B cell (primary cell): ENCODE results near the gene ST6GALNAC2.

ENCODE experiments used
- CTCF ChIP-seq: fragments of 200-600 bp; IDR thresholded peaks from one replicate; pipeline ENCODE4 v1.8.0; 2022; ENCODE audit warnings: antibody characterized with exemption, mild to moderate bottlenecking
- EZH2 ChIP-seq: IDR thresholded peaks from 2 replicates; pipeline ENCODE4 v1.6.1; 2012; ENCODE audit warnings: borderline replicate concordance, low read depth, mild to moderate bottlenecking, moderate library complexity, low read length; ENCODE audit not compliant: insufficient read depth, poor library complexity, severe bottlenecking

GRCh38 chr17:76540381-76541300, 45.0 kb downstream of the ST6GALNAC2 start:
- TF ChIP-seq EZH2 (no peak), CTCF (no peak)
